Panc1 (cell line): ENCODE measurements around the gene LAMB3. TPM values are rescaled to one million over a fixed set of nuclear protein-coding genes. Genes with fewer than 3 reads are reported as not detected.

ENCODE experiments used
- ATAC-seq: fragments of 200-7000 bp; cut with Tn5 transposase; 2 replicates; pipeline ENCODE4 v1.9.1; 2020; ENCODE audit warnings: mild to moderate bottlenecking, moderate library complexity
- BruUV-seq: library from RNA; stranded (reverse); fragments of 400-500 nt; replicated peaks from 2 replicates; lab custom pipeline; 2021; lab: Mats Ljungman, UMichigan
- CTCF ChIA-PET: fragments of 300-600 bp; sonication (Branson Sonifier 250); formaldehyde crosslinking; loops from one replicate; lab custom pipeline; 2022; ENCODE audit warnings: antibody characterized with exemption; lab: Charles Lee
- POLR2A ChIA-PET: fragments of 300-600 bp; sonication (Branson Sonifier 250); formaldehyde crosslinking; loops from one replicate; lab custom pipeline; 2022; ENCODE audit warnings: antibody characterized with exemption; lab: Charles Lee
- DNase-seq: peaks from one replicate; pipeline ENCODE4 v3.0.0-alpha.2; 2010; ENCODE audit warnings: low read depth, low spot score
- H3K27ac ChIP-seq: 2 replicates; pipeline ENCODE4 v1.5.1; 2011; ENCODE audit warnings: mild to moderate bottlenecking, low read length, inconsistent platforms
- H3K27me3 ChIP-seq: fragments of 200-500 bp; sonication (Bioruptor generic); 2 replicates; pipeline ENCODE4 v1.6.0; 2014; ENCODE audit warnings: low read length, inconsistent platforms; ENCODE audit not compliant: control insufficient read depth, insufficient read depth
- H3K36me3 ChIP-seq: fragments of 200-500 bp; sonication (Bioruptor generic); 2 replicates; pipeline ENCODE4 v1.5.1; 2014; ENCODE audit warnings: inconsistent platforms, mild to moderate bottlenecking, low read length, moderate library complexity; ENCODE audit not compliant: control insufficient read depth, insufficient read depth
- H3K4me1 ChIP-seq: 2 replicates; pipeline ENCODE4 v1.5.1; 2011; ENCODE audit warnings: inconsistent platforms, mild to moderate bottlenecking, low read length, moderate library complexity; ENCODE audit not compliant: control insufficient read depth, insufficient read depth
- H3K4me3 ChIP-seq, 2 experiments: 2 replicates each; pipeline ENCODE4 v1.5.1; 2011 to 2012; ENCODE audit warnings: low read depth in 2 of 2, low read length in 2 of 2, mild to moderate bottlenecking in 2 of 2, inconsistent platforms in 1 of 2, moderate library complexity in 1 of 2
- H3K9me3 ChIP-seq: fragments of 200-500 bp; sonication (Bioruptor generic); 2 replicates; pipeline ENCODE4 v1.5.1; 2014; ENCODE audit warnings: low read depth, mild to moderate bottlenecking, inconsistent platforms, low read length, moderate library complexity; ENCODE audit not compliant: control insufficient read depth, insufficient read depth
- CTCF ChIP-seq: fragments of 450-650 bp; IDR thresholded peaks from 2 replicates; pipeline ENCODE4 v1.5.1; 2017; ENCODE audit warnings: mild to moderate bottlenecking
- POLR2AphosphoS5 ChIP-seq: IDR thresholded peaks from 2 replicates; pipeline ENCODE4 v1.6.1; 2012; ENCODE audit warnings: mild to moderate bottlenecking, low read depth, low read length, moderate library complexity
- REST ChIP-seq, 2 experiments: IDR thresholded peaks; 2 replicates each; pipeline ENCODE4 v1.6.1; 2011 to 2012; ENCODE audit warnings: low read depth in 2 of 2, control low read depth in 1 of 2, low read length in 1 of 2, mild to moderate bottlenecking in 1 of 2, moderate library complexity in 1 of 2; ENCODE audit not compliant: insufficient read depth in 1 of 2
- SIN3A ChIP-seq: IDR thresholded peaks from 2 replicates; pipeline ENCODE4 v1.6.1; 2012; ENCODE audit warnings: low read depth, mild to moderate bottlenecking, low read length, moderate library complexity, borderline replicate concordance; ENCODE audit not compliant: insufficient read depth
- TCF7L2 ChIP-seq: IDR thresholded peaks from 2 replicates; pipeline ENCODE4 v1.6.1; 2011; ENCODE audit warnings: mild to moderate bottlenecking, low read depth, low read length, inconsistent platforms
- in situ Hi-C: cut with HindIII; loops from 2 replicates; pipeline ENCODE4 v1.10.0; 2016; ENCODE audit warnings: low sequenced_read_pairs, low pct_unique_long_range_greater_than_20kb
- intact Hi-C: fragments of 100-400 bp; cut with micrococcal nuclease; formaldehyde crosslinking; loops from one replicate; pipeline ENCODE4 v1.10.0; 2022; ENCODE audit not compliant: unreplicated experiment
- total RNA-seq: library from RNA; stranded (reverse); gene quantifications from one replicate; pipeline ENCODE4 v1.2.1, GENCODE V29; 2021; ENCODE audit not compliant: unreplicated experiment

The LAMB3 gene
- total RNA-seq, 1 experiment from 2014 or later: 0.85 TPM

- no TSS peak for BruUV-seq
- H3K27me3 ChIP-seq: no peaks in the 10 kb centered on the region
- CTCF ChIA-PET: no interaction called here
- H3K36me3 ChIP-seq: no peaks in the 10 kb centered on the region
- TF ChIP-seq REST (IDR thresholded peaks at IDR 0.05; ENCODE audit: insufficient read depth in 1 of 2, low read depth in 2 of 2, low read length in 1 of 2): no peak
- TF ChIP-seq POLR2AphosphoS5: no peak
- TF ChIP-seq CTCF: no peak
- TF ChIP-seq SIN3A: no peak
- no peak for TF ChIP-seq TCF7L2
- H3K4me3 ChIP-seq: no peak overlapping the region
- POLR2A ChIA-PET: no interaction called here
- in situ Hi-C loops: no loop called here
- intact Hi-C loops: no loop called here
- no peak for ATAC-seq
- no peak overlapping the region for H3K27ac ChIP-seq
- no peaks in the 10 kb centered on the region for H3K4me1 ChIP-seq
- no peak for DNase-seq
- no peaks in the 10 kb centered on the region for H3K9me3 ChIP-seq
Measured at GRCh38 chr1:209621741-209622655, 30.2 kb downstream of the LAMB3 start.

- POLR2A ChIA-PET: no interaction called here
- Histone ChIP-seq H3K4me1 (no peaks in the 10 kb centered on the region), H3K9me3 (no peaks in the 10 kb centered on the region), H3K4me3 (no peak overlapping the region), H3K27ac (no peak overlapping the region), H3K27me3 (no peaks in the 10 kb centered on the region), H3K36me3 (no peaks in the 10 kb centered on the region)
- TF ChIP-seq TCF7L2 (no peak), CTCF (no peak), SIN3A (no peak), POLR2AphosphoS5 (no peak), REST (IDR thresholded peaks at IDR 0.05; ENCODE audit: insufficient read depth in 1 of 2, low read depth in 2 of 2, low read length in 1 of 2) (no peak)
- in situ Hi-C loops: no loop called here
- no peak for ATAC-seq
- CTCF ChIA-PET: no interaction called here
- intact Hi-C loops: no loop called here
- no TSS peak for BruUV-seq
- DNase-seq: no peak
Measured at GRCh38 chr1:209621286-209621685, 30.9 kb downstream of the LAMB3 start.
